Activated CD4-positive, alpha-beta T cell treated with anti-CD3 and anti-CD28 coated beads, Interleukin-2, amount 50 U/mL, for 24 hours (primary cell): ENCODE measurements around the gene EDIL3.

Source experiments
- DNase-seq, 2 donors: peaks; one replicate each; pipeline ENCODE4 v3.0.0-alpha.2; 2020; ENCODE audit warnings: low read depth in 1 of 2, low spot score in 1 of 2

The EDIL3 gene

DNA sequence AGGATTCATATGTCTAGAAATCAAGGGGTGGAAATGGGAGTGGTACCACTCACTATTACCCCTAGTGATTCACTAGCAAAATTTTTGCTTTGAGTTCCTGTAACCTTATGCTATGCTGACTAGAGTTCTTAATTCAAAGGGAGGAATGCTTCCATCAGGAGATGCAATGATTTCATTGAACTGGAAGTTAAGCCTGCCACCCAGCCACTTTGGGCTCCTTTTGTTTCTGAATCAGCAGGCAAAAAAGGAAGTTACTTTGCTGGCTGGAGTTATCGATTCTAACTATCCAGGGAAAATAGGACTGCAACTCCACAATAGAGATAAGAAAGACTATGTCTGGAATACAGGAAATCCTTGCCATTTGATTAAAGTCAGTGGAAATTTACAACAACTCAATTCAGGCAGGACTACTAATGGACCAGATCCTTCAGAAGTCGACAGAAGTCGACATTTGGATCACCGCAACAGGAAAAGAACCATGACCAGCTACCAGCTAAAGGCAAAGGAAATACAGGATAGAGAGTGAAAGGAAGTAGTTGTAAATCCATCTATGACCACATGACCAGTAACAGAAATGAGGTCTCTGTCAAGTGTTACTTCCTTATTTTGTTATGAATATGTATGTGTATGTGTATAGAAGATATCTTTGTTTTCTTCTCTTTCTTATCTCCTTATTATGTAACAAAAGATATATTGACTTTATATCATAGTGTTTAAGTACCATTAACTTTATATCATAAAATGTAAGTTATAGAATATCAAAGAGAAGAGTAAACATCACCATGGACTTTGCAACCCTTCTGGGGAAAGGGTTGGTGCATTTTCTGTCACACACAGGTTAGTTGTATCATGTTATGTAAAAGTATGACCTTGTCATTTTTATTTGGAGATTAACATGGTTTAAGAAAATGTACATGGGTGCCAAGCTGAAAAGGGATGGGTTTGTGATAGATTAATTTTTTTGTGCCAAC lies 465.3 kb downstream of the EDIL3 start:
- no peak for DNase-seq

DNA sequence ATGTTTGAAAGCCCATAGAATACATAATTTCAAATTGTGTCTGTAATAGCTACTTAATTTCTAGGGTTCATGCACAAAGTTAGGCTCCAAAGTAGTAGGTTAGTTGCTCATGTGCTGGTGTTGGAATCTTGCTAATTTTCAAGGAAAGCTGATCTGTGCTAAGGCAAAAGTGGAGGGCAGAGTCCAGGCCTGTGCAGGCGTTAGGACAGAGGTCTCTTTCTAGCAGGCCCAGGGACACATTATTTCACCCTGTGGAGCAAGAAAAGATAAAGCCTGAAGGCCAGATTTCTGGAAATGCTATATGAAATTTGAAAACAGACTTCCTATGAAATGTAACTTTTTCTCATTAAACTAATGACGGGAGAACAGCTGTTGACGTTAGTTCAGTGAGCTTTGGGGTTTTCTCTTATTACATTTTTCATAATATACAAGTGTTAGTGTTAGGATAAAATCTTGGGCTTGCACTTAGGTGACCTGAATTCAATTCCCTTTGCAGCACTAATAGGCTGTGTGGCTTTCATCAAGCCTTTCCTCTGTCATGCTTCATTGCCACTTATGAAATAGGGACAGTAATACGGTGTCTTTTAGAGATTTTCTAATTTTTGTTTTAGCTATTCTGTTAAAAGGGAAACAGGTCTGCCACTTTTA lies 467.3 kb downstream of the EDIL3 start:
- no peak for DNase-seq

DNA sequence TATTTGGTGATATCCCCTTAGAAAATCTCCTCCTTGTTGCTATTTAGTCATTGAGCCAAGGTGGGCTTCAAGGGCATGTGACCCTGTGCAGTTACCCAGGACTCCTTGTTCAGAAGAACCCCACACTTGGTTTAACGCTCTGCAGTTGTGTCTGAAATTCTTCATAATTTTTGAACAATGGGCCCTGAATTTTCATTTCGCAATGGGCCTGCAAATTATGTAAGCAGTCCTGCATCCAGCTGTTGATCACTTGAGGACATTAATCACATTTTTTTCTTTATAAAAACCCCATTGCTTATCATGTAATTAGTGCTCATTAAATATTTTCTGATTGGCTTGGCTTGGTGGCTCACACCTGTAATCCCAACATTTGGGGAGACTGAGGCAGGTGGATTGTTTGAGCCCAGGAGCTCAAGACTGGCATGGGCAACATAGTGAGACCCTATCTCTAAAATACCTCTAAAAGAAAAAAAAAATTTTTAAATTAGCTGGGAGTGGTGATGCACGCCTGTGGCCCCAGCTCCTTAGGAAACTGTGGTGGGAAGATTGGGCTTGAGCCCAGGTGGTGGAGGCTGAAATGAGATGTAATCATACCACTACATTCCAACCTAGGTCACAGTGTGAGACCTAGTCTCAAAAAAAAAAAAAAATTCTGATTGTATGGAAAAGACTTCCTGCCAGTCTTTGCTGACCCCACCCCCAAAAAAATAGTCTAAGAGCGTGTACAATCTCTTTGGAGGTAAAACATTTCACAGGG lies 469.8 kb downstream of the EDIL3 start:
- DNase-seq, result no peak

DNA sequence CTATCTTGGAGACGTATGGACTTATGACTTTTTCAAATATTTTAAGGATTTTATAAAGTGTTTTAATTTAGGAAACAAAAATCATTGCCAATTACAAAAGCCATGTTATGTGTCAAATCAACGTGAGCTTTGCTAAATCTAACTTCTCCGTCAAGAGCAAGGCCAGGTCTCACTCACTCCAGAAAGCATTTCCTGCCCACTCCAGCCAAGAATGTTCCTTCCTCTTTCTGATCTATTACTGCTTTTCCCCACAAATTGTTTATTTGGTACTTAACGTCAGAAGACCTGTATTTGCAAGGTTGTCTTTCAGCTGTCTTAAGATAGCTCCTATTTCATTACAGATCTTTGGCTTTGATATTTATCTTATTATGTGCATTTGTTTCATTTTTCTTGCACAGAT lies 470.5 kb downstream of the EDIL3 start:
- DNase-seq, result no peak

DNA sequence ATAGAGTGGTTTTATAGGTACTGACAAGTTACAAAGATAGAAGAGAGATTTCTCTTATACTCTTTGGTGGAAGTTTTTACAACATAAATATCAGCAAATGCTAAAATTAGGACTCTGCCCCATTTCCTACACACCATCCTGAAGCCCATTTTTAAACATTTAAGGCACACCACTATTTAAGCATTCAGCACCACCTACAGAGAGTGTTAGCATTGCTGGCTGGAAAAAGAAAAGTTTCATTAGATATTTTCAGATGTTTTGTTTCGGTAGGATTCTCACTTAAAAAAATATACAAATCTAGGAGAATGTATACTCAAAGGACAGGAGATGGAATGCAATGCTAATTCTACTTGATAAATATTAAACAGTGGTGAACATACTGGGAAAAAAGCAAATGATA lies 471.1 kb downstream of the EDIL3 start:
- DNase-seq, result no peak

DNA sequence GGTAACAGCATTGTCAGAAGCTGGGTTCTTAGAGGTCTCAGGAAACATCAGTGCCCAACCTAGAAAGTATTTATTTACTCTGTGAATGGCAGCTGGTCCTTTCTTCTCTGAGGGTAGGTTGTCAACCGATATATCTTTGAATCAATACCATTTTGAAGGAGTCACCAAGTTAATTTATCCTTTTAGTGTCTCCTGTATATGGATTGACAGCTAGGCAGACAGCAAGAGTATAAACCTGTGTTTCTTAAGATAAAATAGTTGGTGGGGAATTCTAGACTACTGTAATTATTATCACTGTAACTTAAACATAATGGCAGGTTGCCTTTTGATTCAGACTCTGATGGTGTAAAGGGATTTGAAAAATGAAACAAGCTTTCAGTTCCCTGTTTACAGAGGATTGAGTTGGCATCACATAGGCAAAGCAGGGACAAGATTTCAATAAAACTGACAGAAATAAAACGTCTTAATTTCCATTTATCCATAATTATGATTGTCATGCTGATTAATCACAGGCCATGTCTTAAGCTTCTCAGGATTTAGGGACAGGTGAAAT lies 473.2 kb downstream of the EDIL3 start:
- DNase-seq, result no peak

DNA sequence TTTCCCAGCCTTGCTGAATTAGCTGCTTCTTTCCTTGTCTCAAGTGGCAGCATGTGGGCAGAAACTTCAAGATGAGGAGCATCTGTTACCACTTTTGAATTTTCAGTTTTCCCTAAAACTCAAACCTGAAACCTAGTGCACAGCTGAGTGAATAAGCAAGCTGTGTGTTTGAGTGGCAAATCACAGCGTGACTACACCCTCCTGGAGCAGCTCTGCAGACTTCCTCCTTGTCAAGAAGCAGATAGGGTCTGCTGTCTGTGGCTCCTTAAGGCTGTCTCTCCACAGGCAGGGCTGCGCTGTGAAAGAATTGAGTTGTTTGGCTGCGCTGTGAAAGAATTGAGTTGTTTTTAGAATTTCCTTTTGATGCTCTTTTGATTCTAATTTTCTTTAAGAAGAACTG lies 484.4 kb downstream of the EDIL3 start:
- DNase-seq, result no peak

DNA sequence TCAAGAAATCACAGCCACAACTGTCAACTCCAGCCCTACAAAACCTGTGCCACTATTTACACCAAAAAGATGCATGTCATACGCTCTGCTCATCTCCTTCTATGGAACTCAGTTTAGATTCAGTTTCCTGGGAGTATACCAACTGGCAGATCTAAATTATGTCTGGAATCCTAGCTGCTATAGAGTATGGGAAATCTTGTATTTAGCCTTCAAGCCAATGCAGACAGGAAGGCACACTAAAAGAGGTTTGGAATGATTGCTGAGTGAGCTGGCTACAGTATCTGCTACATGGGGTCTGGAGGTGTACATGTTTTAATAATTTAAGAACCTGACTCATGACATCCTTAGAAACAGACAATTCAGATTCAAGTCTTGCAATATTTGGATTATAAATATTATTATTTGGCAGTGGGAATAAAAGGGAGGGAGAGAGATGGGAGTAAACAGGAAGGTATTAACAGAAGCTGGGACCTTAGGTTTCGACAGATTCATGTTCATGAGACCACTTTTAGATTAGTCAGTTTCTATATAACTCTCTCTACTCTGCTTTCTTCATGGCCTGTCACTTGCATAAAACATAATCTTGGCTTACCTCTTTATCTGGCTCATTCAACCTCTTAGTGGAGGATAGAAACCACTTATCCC lies 485.2 kb downstream of the EDIL3 start:
- DNase-seq, result no peak

DNA sequence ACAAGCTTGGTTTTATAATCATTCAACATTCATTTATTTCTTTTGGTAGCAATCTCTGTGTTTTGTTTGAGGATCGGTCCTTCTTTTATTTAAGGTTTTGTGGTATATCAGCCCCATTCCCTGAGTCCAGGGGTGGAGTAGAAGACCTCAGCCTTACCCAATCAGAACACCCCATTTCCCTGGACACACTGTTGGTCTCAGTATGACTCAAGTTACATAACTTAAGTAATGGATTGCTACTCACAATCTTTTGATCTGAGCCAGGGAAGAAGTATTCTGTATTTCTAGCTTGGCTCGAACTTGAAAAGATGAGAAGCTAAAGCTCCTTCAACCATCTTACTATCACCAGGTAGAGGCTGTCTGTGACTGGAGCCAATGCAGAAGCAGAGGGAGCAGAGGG lies 488.8 kb downstream of the EDIL3 start:
- no peak for DNase-seq

DNA sequence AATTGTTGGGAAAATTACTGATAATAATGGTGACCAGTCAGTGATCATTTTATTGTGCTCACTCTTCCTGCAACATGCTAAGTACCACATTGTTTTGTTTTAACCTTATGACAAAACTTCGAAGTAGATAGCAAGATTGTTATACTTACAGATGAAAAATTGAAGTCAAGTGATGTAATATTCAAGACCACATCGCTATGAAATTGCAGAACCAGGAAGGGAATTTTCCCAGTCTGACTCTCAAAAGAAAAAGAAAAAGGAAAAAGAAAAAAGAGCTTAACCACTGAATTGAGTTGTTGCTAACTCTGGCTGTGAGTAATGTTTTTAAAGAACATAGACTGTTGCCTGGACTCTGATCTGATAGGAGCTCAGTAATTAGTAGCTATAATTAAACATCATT lies 493.4 kb downstream of the EDIL3 start:
- no peak for DNase-seq
